GM12878 (cell line): ENCODE data around the gene TMEM250. TPM values are rescaled to one million over a fixed set of nuclear protein-coding genes. Genes with fewer than 3 reads are reported as not detected.

Experiments
- ATAC-seq: fragments of 200-7000 bp; cut with Tn5 transposase; 3 replicates; pipeline ENCODE4 v1.9.1; 2020; ENCODE audit warnings: mild to moderate bottlenecking, moderate library complexity
- BruUV-seq: library from RNA; stranded (reverse); fragments of 400-500 nt; replicated peaks from 2 replicates; lab custom pipeline; 2021; lab: Mats Ljungman, UMichigan
- CTCF ChIA-PET: fragments of 300-600 bp; sonication (Branson Sonifier 250); formaldehyde crosslinking; extraction: SDS; loops from one replicate; lab custom pipeline; 2021; ENCODE audit warnings: inconsistent platforms; lab: Yijun Ruan, JAX
- POLR2A ChIA-PET: fragments of 350-600 bp; formaldehyde crosslinking; extraction: SDS; loops from one replicate; lab custom pipeline; 2021; ENCODE audit warnings: inconsistent platforms; lab: Charles Lee
- RAD21 ChIA-PET: fragments of 300-600 bp; sonication (Branson Sonifier 250); formaldehyde crosslinking; loops from one replicate; lab custom pipeline; 2023; ENCODE audit warnings: antibody characterized with exemption; ENCODE audit not compliant: unreplicated experiment; lab: Charles Lee
- SMC1A ChIA-PET: fragments of 300-600 bp; sonication (Branson Sonifier 250); formaldehyde crosslinking; loops from one replicate; lab custom pipeline; 2023; ENCODE audit not compliant: unreplicated experiment, uncharacterized antibody; lab: Charles Lee
- DNase-seq: peaks from one replicate; pipeline ENCODE4 v3.0.0-alpha.2; 2011; ENCODE audit warnings: low read depth, low spot score
- FAIRE-seq: peaks from 3 replicates; lab custom pipeline; 2011; peaks lifted over from hg19 to GRCh38; lab: Jason Lieb, UNC
- H2AFZ ChIP-seq: 2 replicates; pipeline ENCODE4 v1.6.0; 2011; ENCODE audit warnings: low read depth, low read length, control low read depth; ENCODE audit not compliant: control insufficient read depth
- H3K27ac ChIP-seq: 2 replicates; pipeline ENCODE4 v1.5.1; 2011; ENCODE audit warnings: control low read depth; ENCODE audit not compliant: control insufficient read depth, insufficient read depth
- H3K27me3 ChIP-seq, 2 experiments: replicated peaks in 1 of 2; 2 replicates each; pipeline versions ENCODE4 v1.6.0 to v1.6.1; 2011; ENCODE audit warnings: low read length in 1 of 2; ENCODE audit not compliant: control insufficient read depth in 2 of 2, insufficient read depth in 2 of 2
- H3K36me3 ChIP-seq, 2 experiments: 2 replicates each; pipeline ENCODE4 v1.5.1; 2011; ENCODE audit warnings: low read length in 1 of 2; ENCODE audit not compliant: control insufficient read depth in 2 of 2, insufficient read depth in 2 of 2
- H3K4me1 ChIP-seq: 2 replicates; pipeline ENCODE4 v1.6.1; 2011; ENCODE audit warnings: mild to moderate bottlenecking, low read length, moderate library complexity, mixed read lengths; ENCODE audit not compliant: control insufficient read depth, insufficient read depth
- H3K4me2 ChIP-seq: 2 replicates; pipeline ENCODE4 v1.6.0; 2011; ENCODE audit warnings: control low read depth; ENCODE audit not compliant: control insufficient read depth, insufficient read depth
- H3K4me3 ChIP-seq: fragments of 200-600 bp; sonication (generic); 2 replicates; pipeline ENCODE4 v1.5.1; 2016
- H3K79me2 ChIP-seq: 2 replicates; pipeline ENCODE4 v1.6.0; 2011; ENCODE audit warnings: low read length; ENCODE audit not compliant: control insufficient read depth, insufficient read depth
- H3K9ac ChIP-seq: 2 replicates; pipeline ENCODE4 v1.8.0; 2011; ENCODE audit warnings: low read length, control low read depth, mixed read lengths; ENCODE audit not compliant: control insufficient read depth, insufficient read depth
- H3K9me3 ChIP-seq: replicated peaks from 3 replicates; pipeline ENCODE4 v1.5.1; 2011; ENCODE audit warnings: mild to moderate bottlenecking, low read length; ENCODE audit not compliant: control insufficient read depth, insufficient read depth
- H4K20me1 ChIP-seq: 2 replicates; pipeline ENCODE4 v1.6.0; 2011; ENCODE audit not compliant: control insufficient read depth, insufficient read depth
- BACH1 ChIP-seq: fragments of 450-650 bp; IDR thresholded peaks from 2 replicates; pipeline ENCODE4 v1.6.1; 2017; ENCODE audit warnings: mild to moderate bottlenecking, borderline replicate concordance
- CHD2 ChIP-seq: IDR thresholded peaks from 2 replicates; pipeline ENCODE4 v1.6.1; 2011; ENCODE audit warnings: low read depth, low read length, improper control_type of control experiment, borderline replicate concordance
- EP300 ChIP-seq, 2 experiments: fragments of 150-350 bp in 1 of 2; IDR thresholded peaks; 2 replicates each; pipeline ENCODE4 v1.6.1; 2011 to 2012; ENCODE audit warnings: low read depth in 2 of 2, low read length in 2 of 2, borderline replicate concordance in 1 of 2, improper control_type of control experiment in 1 of 2, inconsistent platforms in 1 of 2; ENCODE audit not compliant: control insufficient read depth in 1 of 2
- RAD51 ChIP-seq: fragments of 450-650 bp; IDR thresholded peaks from 2 replicates; pipeline ENCODE4 v1.6.1; 2016; ENCODE audit warnings: moderate library complexity, mild to moderate bottlenecking, inconsistent platforms
- WGBS: methylation state at CpG from one replicate; pipeline ENCODE4 v1.1.6; 2016; ENCODE audit warnings: low lambda C conversion rate; ENCODE audit not compliant: insufficient replicate concordance, insufficient coverage; ENCODE audit errors: missing lambda C conversion rate; 5-methylcytosine and 5-hydroxymethylcytosine counted together
- in situ Hi-C: fragments of 300-500 bp; cut with MboI; formaldehyde crosslinking; loops from 9 replicates; pipeline ENCODE4 v1.14.3; 2018; ENCODE audit warnings: mixed read lengths
- intact Hi-C: fragments of 100-400 bp; cut with micrococcal nuclease; formaldehyde crosslinking; loops from one replicate; pipeline ENCODE4 v1.14.2; 2022; ENCODE audit not compliant: unreplicated experiment
- polyA plus RNA-seq, 11 experiments: library from polyadenylated mRNA; depleted of rRNA in 4 of 11; unstranded in 6 of 11; stranded (reverse) in 5 of 11; fragments of >200 nt; fragmentation: Nextera tagmentation in 4 of 11; fragmentation: Illumina TruSeq in 1 of 11; extraction: Ambion mirVana in 4 of 11; extraction: Trizol in 1 of 11; gene quantifications; 1 replicate in 1 of 11; 2 replicates in 10 of 11; pipeline versions ENCODE4 v1.2.1 to v1.2.3, GENCODE V29; 2011 to 2016; ENCODE audit warnings: inconsistent platforms in 2 of 11, missing spikeins in 2 of 11, low read depth in 1 of 11
- total RNA-seq, 4 experiments: library from RNA; depleted of rRNA in 3 of 4; stranded (reverse); fragments of >200 nt in 3 of 4; fragmentation: Illumina TruSeq in 1 of 4; extraction: Trizol in 1 of 4; gene quantifications; 2 replicates each; pipeline versions ENCODE4 v1.2.1 to v1.2.3, GENCODE V29; 2013 to 2021
- TF ChIP-seq, protein P1 (sequence below): fragments of 450-650 bp; IDR thresholded peaks from 2 replicates; pipeline ENCODE4 v1.6.1; 2014; ENCODE audit warnings: mild to moderate bottlenecking

TMEM250 gene
- total and polyA plus RNA-seq, 10 of the 15 experiments (the other 5 are each of a cell fraction or from before 2014, with no cell fraction given): 0.39 to 39.9 (median 8.5) TPM

DNA sequence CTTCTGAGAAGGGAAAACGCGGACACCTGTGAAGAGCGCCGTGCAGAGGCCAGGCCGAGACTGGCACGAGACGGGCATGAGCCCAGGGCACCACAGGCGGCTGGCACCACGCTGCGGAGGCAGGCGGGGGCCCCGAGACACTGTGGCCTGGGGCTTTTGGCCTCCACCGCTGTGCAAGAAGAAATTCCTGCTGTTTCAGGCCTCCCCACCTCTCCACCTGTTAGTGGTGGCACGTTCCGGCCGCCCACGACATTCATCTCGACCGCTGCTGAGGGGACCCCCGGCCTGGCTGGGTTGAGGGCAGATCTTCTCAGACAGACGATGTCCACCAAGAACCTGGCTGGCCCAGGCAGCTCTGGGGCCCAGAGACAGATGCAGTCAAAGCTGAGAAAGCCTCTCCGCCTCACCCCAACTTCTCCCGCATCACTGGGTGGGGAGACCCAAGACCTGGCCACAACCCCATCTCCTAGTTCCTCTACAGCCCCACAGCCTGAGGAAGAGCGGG lies 35.1 kb downstream of the TMEM250 start:
- H3K9me3 ChIP-seq: no peaks in the 10 kb centered on the region
- SMC1A ChIA-PET: no interaction called here
- no peak overlapping the region for H3K27ac ChIP-seq
- H4K20me1 ChIP-seq: no peaks in the 10 kb centered on the region
- H2AFZ ChIP-seq: no peak overlapping the region
- no peaks in the 10 kb centered on the region; a peak in 1 of 4 replicates for H3K36me3 ChIP-seq
- intact Hi-C loops (no loop called here), in situ Hi-C loops (no loop called here)
- no peak overlapping the region for H3K4me2 ChIP-seq
- FAIRE-seq (no peak), DNase-seq (no peak)
- 61% methylated on average over 24 of the region's 24 CpGs for WGBS
- H3K9ac ChIP-seq: no peak overlapping the region
- no peaks in the 10 kb centered on the region for H3K4me1 ChIP-seq
- H3K79me2 ChIP-seq: no peaks in the 10 kb centered on the region; the same call in 1 of the 2 replicates
- TF ChIP-seq, protein P1, sequence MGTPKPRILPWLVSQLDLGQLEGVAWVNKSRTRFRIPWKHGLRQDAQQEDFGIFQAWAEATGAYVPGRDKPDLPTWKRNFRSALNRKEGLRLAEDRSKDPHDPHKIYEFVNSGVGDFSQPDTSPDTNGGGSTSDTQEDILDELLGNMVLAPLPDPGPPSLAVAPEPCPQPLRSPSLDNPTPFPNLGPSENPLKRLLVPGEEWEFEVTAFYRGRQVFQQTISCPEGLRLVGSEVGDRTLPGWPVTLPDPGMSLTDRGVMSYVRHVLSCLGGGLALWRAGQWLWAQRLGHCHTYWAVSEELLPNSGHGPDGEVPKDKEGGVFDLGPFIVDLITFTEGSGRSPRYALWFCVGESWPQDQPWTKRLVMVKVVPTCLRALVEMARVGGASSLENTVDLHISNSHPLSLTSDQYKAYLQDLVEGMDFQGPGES: no peak
- TF ChIP-seq RAD51 (no peak), CHD2 (no peak), EP300 (IDR thresholded peaks at IDR 0.05; ENCODE audit: borderline replicate concordance in 1 of 2, control insufficient read depth in 1 of 2, low read depth in 2 of 2, low read length in 2 of 2) (no peak), BACH1 (no peak)
- TF ChIP-seq, all 136 proteins: peak for 0
- ChIA-PET POLR2A (no interaction called here), RAD21 (no interaction called here), CTCF (no interaction called here)
- ATAC-seq: no peak
- Histone ChIP-seq H3K27me3 (no peaks in the 10 kb centered on the region), H3K4me3 (no peak overlapping the region)
- no TSS peak for BruUV-seq
